HG03558 (cell line): ENCODE results near the gene SLC35A2.

Source experiments
- ATAC-seq: cut with Tn5 transposase; IDR thresholded peaks from one replicate; pipeline ENCODE4 v1.9.1; 2021; ENCODE audit warnings: moderate number of reproducible peaks; ENCODE audit not compliant: unreplicated experiment; ENCODE audit errors: extremely low read depth

Gene SLC35A2

GRCh38 chrX:48927736-48928382, 16.4 kb upstream of the SLC35A2 start:
- no peak for ATAC-seq

- ATAC-seq, result no peak
These were observed 15.7 kb upstream of the SLC35A2 start for GRCh38 chrX:48927123-48927522.

- no peak for ATAC-seq
These were observed 12.8 kb upstream of the SLC35A2 start for GRCh38 chrX:48924270-48924669.

- no peak for ATAC-seq
These were observed 12.3 kb upstream of the SLC35A2 start for GRCh38 chrX:48923771-48924170.

GRCh38 chrX:48920718-48921104, 9.3 kb upstream of the SLC35A2 start:
- ATAC-seq, result no peak

- no peak for ATAC-seq
These were observed 8.7 kb upstream of the SLC35A2 start for GRCh38 chrX:48919947-48920717.

- no peak for ATAC-seq
These were observed 8.0 kb upstream of the SLC35A2 start for GRCh38 chrX:48919360-48919841.

- peak; percentile 31 for ATAC-seq
These were observed 7.3 kb upstream of the SLC35A2 start, which contains the start of gene PIM2 for GRCh38 chrX:48918643-48919340. Gene PIM2, minus strand, starts transcription at chrX:48919024. Its CDS starts 190 bp downstream, at chrX:48918834.

- ATAC-seq, result no peak
These were observed 6.8 kb upstream of the SLC35A2 start for GRCh38 chrX:48918301-48918642.

GRCh38 chrX:48917139-48918001, 5.9 kb upstream of the SLC35A2 start:
- ATAC-seq, result no peak

- ATAC-seq, result no peak
These were observed 3.4 kb upstream of the SLC35A2 start for GRCh38 chrX:48914593-48915493.

- ATAC-seq, result no peak
These were observed 2.3 kb upstream of the SLC35A2 start for GRCh38 chrX:48913605-48914366.

GRCh38 chrX:48910926-48911411, 477 bp downstream of the SLC35A2 start:
- ATAC-seq, result no peak

GRCh38 chrX:48909703-48910294, 1.6 kb downstream of the SLC35A2 start:
- no peak for ATAC-seq

GRCh38 chrX:48908600-48908999, 2.8 kb downstream of the SLC35A2 start:
- no peak for ATAC-seq

GRCh38 chrX:48905090-48905790, 6.2 kb downstream of the SLC35A2 start:
- no peak for ATAC-seq

GRCh38 chrX:48904626-48905025, 6.8 kb downstream of the SLC35A2 start:
- no peak for ATAC-seq
